K562 (cell line): ENCODE data around the gene MTPN. TPM values are rescaled to one million over a fixed set of nuclear protein-coding genes. Genes with fewer than 3 reads are reported as not detected.

ENCODE experiments used
- ATAC-seq: fragments of 200-7000 bp; cut with Tn5 transposase; 3 replicates; pipeline ENCODE4 v1.9.1; 2020; ENCODE audit warnings: moderate library complexity
- BruUV-seq: library from RNA; stranded (reverse); fragments of 400-500 nt; replicated peaks from 2 replicates; lab custom pipeline; 2021; lab: Mats Ljungman, UMichigan
- CTCF ChIA-PET: fragments of 300-600 bp; formaldehyde crosslinking; extraction: SDS; loops from one replicate; lab custom pipeline; 2021; ENCODE audit warnings: low intra/inter-chr PET ratio; lab: Yijun Ruan, JAX
- POLR2A ChIA-PET: fragments of 300-600, 350-650 bp; sonication (Branson Sonifier 250); formaldehyde crosslinking; extraction: SDS; loops from one replicate; lab custom pipeline; 2021; ENCODE audit warnings: antibody characterized with exemption, inconsistent platforms; lab: Yijun Ruan, JAX
- DNase-seq, 4 experiments: peaks; one replicate each; pipeline versions ENCODE4 v3.0.0 to v3.0.0-alpha.2; 2011 to 2018; ENCODE audit warnings: low spot score in 3 of 4, mixed read lengths in 3 of 4; ENCODE audit errors: extremely low read depth in 1 of 4
- FAIRE-seq: peaks from 2 replicates; lab custom pipeline; 2011; peaks lifted over from hg19 to GRCh38; lab: Jason Lieb, UNC
- H2AFZ ChIP-seq: 2 replicates; pipeline ENCODE4 v1.6.0; 2011; ENCODE audit warnings: low read depth, low read length, control low read depth, inconsistent platforms
- H3K27ac ChIP-seq: fragments of 200-600 bp; 3 replicates; pipeline ENCODE4 v1.8.0; 2011; ENCODE audit warnings: low read depth, mild to moderate bottlenecking, control low read depth, inconsistent platforms, low read length, moderate library complexity, mixed read lengths; ENCODE audit errors: extremely low read depth
- H3K27me3 ChIP-seq, 2 experiments: fragments of 300-600 bp in 1 of 2; 2 replicates in 1 of 2; 3 replicates in 1 of 2; pipeline versions ENCODE4 v1.6.0 to v1.8.0; 2011; ENCODE audit warnings: inconsistent platforms in 2 of 2, low read length in 2 of 2, mild to moderate bottlenecking in 1 of 2, mixed read lengths in 1 of 2, moderate library complexity in 1 of 2; ENCODE audit not compliant: control insufficient read depth in 2 of 2, insufficient read depth in 2 of 2
- H3K36me3 ChIP-seq: fragments of 300-600 bp; 3 replicates; pipeline ENCODE4 v1.8.0; 2011; ENCODE audit warnings: mild to moderate bottlenecking, low read length, inconsistent platforms; ENCODE audit not compliant: control insufficient read depth, insufficient read depth
- H3K4me1 ChIP-seq, 2 experiments: fragments of 200-600 bp in 1 of 2; replicated peaks in 1 of 2; 2 replicates in 1 of 2; 3 replicates in 1 of 2; pipeline versions ENCODE4 v1.5.1 to v1.8.0; 2011; ENCODE audit warnings: inconsistent platforms in 2 of 2, low read length in 2 of 2, mild to moderate bottlenecking in 1 of 2, mixed read lengths in 1 of 2, moderate library complexity in 1 of 2; ENCODE audit not compliant: control insufficient read depth in 2 of 2, insufficient read depth in 2 of 2
- H3K4me2 ChIP-seq: 2 replicates; pipeline ENCODE4 v1.6.1; 2011; ENCODE audit warnings: low read length, control low read depth, inconsistent platforms, mixed read lengths; ENCODE audit not compliant: insufficient read depth
- H3K4me3 ChIP-seq: fragments of 200-600 bp; sonication (generic), shearing (Covaris generic); 2 replicates; pipeline ENCODE4 v1.5.1; 2016; ENCODE audit warnings: control low read depth, inconsistent platforms
- H3K79me2 ChIP-seq: fragments of 200-600 bp; 3 replicates; pipeline ENCODE4 v1.8.0; 2011; ENCODE audit warnings: low read length, inconsistent platforms; ENCODE audit not compliant: control insufficient read depth, insufficient read depth
- H3K9ac ChIP-seq, 2 experiments: 2 replicates each; pipeline versions ENCODE4 v1.6.0 to v1.6.1; 2011; ENCODE audit warnings: low read depth in 2 of 2, low read length in 2 of 2, control low read depth in 1 of 2, inconsistent platforms in 1 of 2, mild to moderate bottlenecking in 1 of 2, mixed read lengths in 1 of 2; ENCODE audit not compliant: insufficient read depth in 1 of 2
- H3K9me1 ChIP-seq: one replicate; pipeline ENCODE4 v1.6.0; 2011; ENCODE audit warnings: inconsistent platforms, mild to moderate bottlenecking, low read length, moderate library complexity; ENCODE audit not compliant: control insufficient read depth, insufficient read depth
- H3K9me3 ChIP-seq: replicated peaks from 2 replicates; pipeline ENCODE4 v1.5.1; 2011; ENCODE audit warnings: low read depth, low read length, inconsistent platforms; ENCODE audit not compliant: control insufficient read depth, insufficient read depth
- H4K20me1 ChIP-seq: replicated peaks from 2 replicates; pipeline ENCODE4 v1.6.1; 2011; ENCODE audit warnings: low read length, inconsistent platforms, mixed read lengths; ENCODE audit not compliant: control insufficient read depth, insufficient read depth
- ADNP ChIP-seq: fragments of 200-800 bp; sonication (Bioruptor generic); IDR thresholded peaks from 2 replicates; pipeline ENCODE4 v1.6.1; 2016; ENCODE audit warnings: missing genetic modification characterization, missing compliant biosample characterization
- CHAMP1 ChIP-seq: fragments of 450-650 bp; IDR thresholded peaks from 2 replicates; pipeline ENCODE4 v1.6.1; 2016; ENCODE audit warnings: mild to moderate bottlenecking
- L3MBTL2 ChIP-seq: fragments of 450-650 bp; IDR thresholded peaks from 2 replicates; pipeline ENCODE4 v1.6.1; 2016; ENCODE audit warnings: mild to moderate bottlenecking, moderate library complexity
- PHF20 ChIP-seq: fragments of 450-650 bp; IDR thresholded peaks from 2 replicates; pipeline ENCODE4 v1.6.1; 2018; ENCODE audit not compliant: partially characterized antibody
- RBM25 ChIP-seq: fragments of 200-400 bp; formaldehyde crosslinking; IDR thresholded peaks from 2 replicates; pipeline ENCODE4 v1.6.1; 2018; ENCODE audit warnings: low read length, low read depth, moderate library complexity; ENCODE audit not compliant: severe bottlenecking
- THRB ChIP-seq: fragments of 450-650 bp; formaldehyde crosslinking; conservative IDR thresholded peaks from 2 replicates; pipeline ENCODE4 v1.4.0; 2022; ENCODE audit warnings: mild to moderate bottlenecking, missing genetic modification characterization
- ZNF584 ChIP-seq: fragments of 200-800 bp; sonication (Bioruptor generic); IDR thresholded peaks from 2 replicates; pipeline ENCODE4 v1.6.1; 2016; ENCODE audit warnings: low read depth, mild to moderate bottlenecking, missing genetic modification characterization, missing compliant biosample characterization
- WGBS: fragments of 100-300 bp; shearing (Covaris generic); methylation state at CpG from one replicate; pipeline ENCODE4 v1.1.6; 2016; ENCODE audit warnings: low coverage, mixed read lengths; ENCODE audit not compliant: insufficient coverage; ENCODE audit errors: missing lambda C conversion rate; 5-methylcytosine and 5-hydroxymethylcytosine counted together
- in situ Hi-C: fragments of 300-500 bp; cut with MboI; formaldehyde crosslinking; loops from 4 replicates; pipeline ENCODE4 v1.15.0; 2018; ENCODE audit warnings: inconsistent platforms, mixed read lengths
- intact Hi-C: fragments of 100-400 bp; cut with micrococcal nuclease; formaldehyde crosslinking; loops from 2 replicates; pipeline ENCODE4 v1.14.2; 2022
- polyA plus RNA-seq, 8 experiments: library from polyadenylated mRNA; depleted of rRNA in 4 of 8; stranded (reverse) in 5 of 8; unstranded in 3 of 8; fragments of >200 nt; fragmentation: Nextera tagmentation in 2 of 8; fragmentation: Illumina TruSeq in 1 of 8; extraction: Ambion mirVana in 2 of 8; extraction: Trizol in 1 of 8; gene quantifications; 2 replicates each; pipeline versions ENCODE4 v1.2.1 to v1.2.3, GENCODE V29; 2011 to 2014; ENCODE audit warnings: inconsistent platforms in 1 of 8, missing spikeins in 1 of 8
- total RNA-seq, 7 experiments: library from RNA; depleted of rRNA in 6 of 7; stranded (reverse); fragments of >200 nt in 6 of 7; fragmentation: Illumina TruSeq in 2 of 7; extraction: Trizol in 2 of 7; gene quantifications; 2 replicates each; pipeline versions ENCODE4 v1.2.1 to v1.2.3, GENCODE V29; 2011 to 2021; ENCODE audit warnings: low replicate concordance in 1 of 7
- TF ChIP-seq, protein P1 (sequence below): sonication (generic); formaldehyde crosslinking; IDR thresholded peaks from 2 replicates; pipeline ENCODE4 v1.8.1; 2023; ENCODE audit warnings: mild to moderate bottlenecking, missing genetic modification reagents

Gene MTPN
- total and polyA plus RNA-seq, 9 of the 15 experiments (the other 6 are each of a cell fraction or from before 2014, with no cell fraction given) = 68.5 to 261 (median 156) TPM

GRCh38 chr7:136002802-136003201, 25.6 kb upstream of the MTPN start:
- H3K9me3 ChIP-seq = no peaks in the 10 kb centered on the region
- 0% methylated on average over 1 of the region's 1 CpG for WGBS
- no peak overlapping the region for H3K4me2 ChIP-seq
- no peaks in the 10 kb centered on the region for H3K79me2 ChIP-seq
- no peaks in the 10 kb centered on the region for H3K27me3 ChIP-seq
- H3K27ac ChIP-seq = no peak overlapping the region
- no peaks in the 10 kb centered on the region for H3K36me3 ChIP-seq
- no peak overlapping the region for H2AFZ ChIP-seq
- in situ Hi-C loops = loop anchor here (10.0 kb wide), 1 partner anchor 728 kb away; no protein-coding TSS in a partner anchor
- intact Hi-C loops = loop anchor here (10.0 kb wide), 1 partner anchor 1592 kb away; no protein-coding TSS in a partner anchor
- no peak for FAIRE-seq
- POLR2A ChIA-PET = interaction anchor here (1.0 kb wide), 1 partner anchor 12 kb away, joined by 4 read pairs; no protein-coding TSS in a partner anchor
- peak; percentile 27; the same call in 1 of the 2 replicates for TF ChIP-seq ADNP
- TF ChIP-seq RBM25 = peak; percentile 93
- TF ChIP-seq PHF20 = no peak
- DNase-seq = no peak
- no peaks in the 10 kb centered on the region for H4K20me1 ChIP-seq
- no peak overlapping the region for H3K4me3 ChIP-seq
- H3K4me1 ChIP-seq = no peaks in the 10 kb centered on the region
- CTCF ChIA-PET = no interaction called here
- BruUV-seq = no TSS peak
- no peaks in the 10 kb centered on the region for H3K9me1 ChIP-seq
- no peak for ATAC-seq
- no peak overlapping the region for H3K9ac ChIP-seq

DNA sequence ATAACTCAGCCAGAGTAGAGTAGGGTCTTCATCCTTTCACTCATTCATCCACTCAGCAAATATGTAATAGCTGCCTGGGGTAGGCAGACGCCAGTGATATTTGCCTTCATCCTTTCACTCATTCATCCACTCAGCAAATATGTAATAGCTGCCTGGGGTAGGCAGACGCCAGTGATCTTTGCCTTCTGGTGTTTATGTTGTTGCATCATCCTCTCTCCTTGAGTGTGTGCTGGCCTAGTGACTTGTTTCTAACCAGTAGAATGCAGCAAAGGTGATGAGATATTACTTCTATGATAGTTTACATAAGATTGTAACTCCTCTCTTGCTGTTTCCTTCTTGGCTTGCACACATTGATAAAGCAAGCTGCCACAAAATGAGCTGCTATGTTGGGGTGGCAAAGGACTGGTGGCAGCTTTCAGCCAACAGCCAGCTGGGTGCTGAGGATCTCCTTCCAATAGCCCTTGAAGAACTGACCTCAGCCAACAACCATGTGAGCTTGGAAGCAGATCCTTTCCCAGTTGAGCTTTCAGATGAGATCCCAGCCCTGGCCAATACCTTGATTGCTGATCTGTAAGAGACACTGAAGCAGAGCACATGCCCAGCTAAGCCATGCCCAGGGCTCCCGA, 23.2 kb upstream of the MTPN start:
- in situ Hi-C loops = loop anchor here (10.0 kb wide), 1 partner anchor 726 kb away; no protein-coding TSS in a partner anchor
- CTCF ChIA-PET = no interaction called here
- TF ChIP-seq THRB (CRISPR knock-in tag) (no peak), ZNF584 (CRISPR knock-in tag) (peak; percentile 48; the same call in 1 of the 2 replicates), L3MBTL2 (peak; percentile 62; the same call in 1 of the 2 replicates), CHAMP1 (no peak)
- TF ChIP-seq, protein P1, sequence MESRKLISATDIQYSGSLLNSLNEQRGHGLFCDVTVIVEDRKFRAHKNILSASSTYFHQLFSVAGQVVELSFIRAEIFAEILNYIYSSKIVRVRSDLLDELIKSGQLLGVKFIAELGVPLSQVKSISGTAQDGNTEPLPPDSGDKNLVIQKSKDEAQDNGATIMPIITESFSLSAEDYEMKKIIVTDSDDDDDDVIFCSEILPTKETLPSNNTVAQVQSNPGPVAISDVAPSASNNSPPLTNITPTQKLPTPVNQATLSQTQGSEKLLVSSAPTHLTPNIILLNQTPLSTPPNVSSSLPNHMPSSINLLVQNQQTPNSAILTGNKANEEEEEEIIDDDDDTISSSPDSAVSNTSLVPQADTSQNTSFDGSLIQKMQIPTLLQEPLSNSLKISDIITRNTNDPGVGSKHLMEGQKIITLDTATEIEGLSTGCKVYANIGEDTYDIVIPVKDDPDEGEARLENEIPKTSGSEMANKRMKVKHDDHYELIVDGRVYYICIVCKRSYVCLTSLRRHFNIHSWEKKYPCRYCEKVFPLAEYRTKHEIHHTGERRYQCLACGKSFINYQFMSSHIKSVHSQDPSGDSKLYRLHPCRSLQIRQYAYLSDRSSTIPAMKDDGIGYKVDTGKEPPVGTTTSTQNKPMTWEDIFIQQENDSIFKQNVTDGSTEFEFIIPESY (CRISPR knock-in tag) = no peak

More for the DNA sequence above, 23.2 kb upstream of the MTPN start:
- Histone ChIP-seq H2AFZ (no peak overlapping the region), H3K4me3 (no peak overlapping the region), H4K20me1 (no peaks in the 10 kb centered on the region), H3K9me3 (no peaks in the 10 kb centered on the region), H3K27me3 (no peaks in the 10 kb centered on the region), H3K36me3 (no peaks in the 10 kb centered on the region), H3K79me2 (no peaks in the 10 kb centered on the region), H3K9me1 (no peaks in the 10 kb centered on the region), H3K9ac (no peak overlapping the region), H3K27ac (no peak overlapping the region), H3K4me1 (no peaks in the 10 kb centered on the region), H3K4me2 (no peak overlapping the region)
- FAIRE-seq (no peak), DNase-seq (no peak), ATAC-seq (peak; percentile 86)
- POLR2A ChIA-PET = interaction anchor here (0.6 to 1.9 kb wide), 4 partner anchors 9 to 77 kb away, joined by 4 to 5 read pairs (median 4); no protein-coding TSS in a partner anchor
- intact Hi-C loops = loop anchor here (10.0 kb wide), 1 partner anchor 1594 kb away; no protein-coding TSS in a partner anchor
- no TSS peak for BruUV-seq
- 8% methylated on average over 3 of the region's 3 CpGs for WGBS
